Stimulated activated effector memory CD8-positive, alpha-beta T cell treated with anti-CD3 and anti-CD28 coated beads, Interleukin-12 subunit alpha, Interleukin-12 subunit beta, amount 100 ng/mL, for 72 hours (primary cell): Measurements from ENCODE around the gene PGC.
"Not testable (repeated sequence)": the region's sequence is repeated elsewhere in the genome, so short reads cannot be mapped to it uniquely, and the experiment has no call there.

Source experiments
- ATAC-seq: fragments of 150-1000 bp; cut with Tn5 transposase; 2 replicates; pipeline ENCODE4 v1.10.0; 2021
- DNase-seq, 2 donors: peaks; one replicate each; pipeline ENCODE4 v3.0.0; 2021 to 2022; ENCODE audit warnings: low spot score in 2 of 2
- H3K27ac Mint-ChIP-seq: one replicate; pipeline ENCODE4 v1.8.0; 2022; ENCODE audit warnings: mild to moderate bottlenecking, mixed read lengths
- H3K36me3 Mint-ChIP-seq: one replicate; pipeline ENCODE4 v1.8.0; 2022; ENCODE audit warnings: mild to moderate bottlenecking, mixed read lengths
- H3K4me1 Mint-ChIP-seq: one replicate; pipeline ENCODE4 v1.8.0; 2022; ENCODE audit warnings: mixed read lengths
- H3K4me3 Mint-ChIP-seq: one replicate; pipeline ENCODE4 v1.8.0; 2022; ENCODE audit warnings: mild to moderate bottlenecking, mixed read lengths
- H3K9me3 Mint-ChIP-seq: one replicate; pipeline ENCODE4 v1.8.0; 2022; ENCODE audit warnings: mixed read lengths

The PGC gene

DNA sequence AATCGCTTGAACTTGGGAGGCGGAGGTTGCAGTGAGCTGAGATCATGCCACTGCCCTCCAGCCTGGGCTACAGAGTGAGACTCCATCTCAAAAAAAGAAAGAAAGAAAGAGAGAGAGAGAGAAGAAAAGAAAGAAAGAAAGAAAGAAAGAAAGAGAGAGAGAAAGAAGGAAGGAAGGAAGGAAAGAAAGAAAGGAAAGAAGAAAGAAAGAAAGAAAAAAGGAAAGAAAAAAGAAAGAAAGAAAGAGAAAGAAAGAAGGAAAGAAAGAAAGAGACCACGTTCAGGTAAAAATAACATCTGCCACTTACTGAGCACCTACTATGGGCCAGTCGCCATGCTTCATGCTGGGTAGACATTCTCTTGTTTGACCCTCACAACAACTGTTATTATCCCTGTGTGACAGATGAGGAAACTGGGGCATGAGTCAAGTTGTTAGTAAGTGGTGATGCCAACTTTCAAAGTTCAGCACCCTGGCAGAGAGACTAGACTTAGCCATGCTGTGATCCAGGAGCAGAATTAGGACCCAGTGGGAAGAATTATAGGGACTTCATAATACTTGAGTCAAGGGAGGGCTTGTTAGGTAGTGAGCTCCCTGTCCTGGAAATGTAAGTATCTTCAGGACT is 19.0 kb upstream of the PGC start:
- H3K27ac Mint-ChIP-seq, result peak overlapping the region; percentile 72
- not testable (repeated sequence) for H3K36me3 Mint-ChIP-seq, H3K9me3 Mint-ChIP-seq, H3K4me3 Mint-ChIP-seq, ATAC-seq, H3K4me1 Mint-ChIP-seq, DNase-seq

GRCh38 chr6:41763470-41763869 is 16.3 kb upstream of the PGC start:
- no peaks in the 10 kb centered on the region for H3K36me3 Mint-ChIP-seq
- no peak overlapping the region for H3K4me3 Mint-ChIP-seq
- H3K4me1 Mint-ChIP-seq, result peaks cover 6% of the 10 kb centered on the region
- no peaks in the 10 kb centered on the region for H3K9me3 Mint-ChIP-seq
- DNase-seq (no peak), ATAC-seq (no peak)
- H3K27ac Mint-ChIP-seq, result no peak overlapping the region

- ATAC-seq (no peak), DNase-seq (no peak)
- H3K9me3 Mint-ChIP-seq, result no peaks in the 10 kb centered on the region
- H3K27ac Mint-ChIP-seq, result no peak overlapping the region
- no peak overlapping the region for H3K4me3 Mint-ChIP-seq
- H3K36me3 Mint-ChIP-seq, result no peaks in the 10 kb centered on the region
- no peaks in the 10 kb centered on the region for H3K4me1 Mint-ChIP-seq
Measured at GRCh38 chr6:41759905-41760579, 12.8 kb upstream of the PGC start.

- Mint-ChIP-seq H3K27ac (no peak overlapping the region), H3K36me3 (no peaks in the 10 kb centered on the region), H3K4me1 (no peaks in the 10 kb centered on the region), H3K9me3 (no peaks in the 10 kb centered on the region), H3K4me3 (no peak overlapping the region)
- DNase-seq, result no peak
- ATAC-seq, result no peak
Measured at GRCh38 chr6:41759106-41759904, 12.1 kb upstream of the PGC start.

DNA sequence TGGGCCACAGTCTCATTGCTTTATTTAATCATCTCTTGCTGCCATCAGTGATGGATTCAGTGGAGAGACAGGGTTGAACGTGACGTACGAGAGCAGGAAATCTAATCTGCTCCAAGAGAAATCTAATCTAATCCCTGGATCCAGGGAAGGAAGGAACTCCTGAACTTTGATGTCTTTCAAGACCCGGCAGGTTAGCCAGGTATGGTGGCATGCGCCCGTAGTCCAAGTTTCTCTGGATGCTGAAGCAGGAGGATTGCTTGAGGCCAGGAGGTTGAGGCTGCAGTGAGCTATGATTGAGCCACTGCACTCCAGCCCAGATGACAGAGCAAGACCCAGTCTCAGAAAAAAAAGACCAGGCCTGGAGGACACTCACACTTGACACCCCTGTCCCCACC is 11.4 kb upstream of the PGC start:
- Mint-ChIP-seq H3K4me3 (no peak overlapping the region), H3K4me1 (no peaks in the 10 kb centered on the region), H3K9me3 (no peaks in the 10 kb centered on the region), H3K27ac (no peak overlapping the region), H3K36me3 (no peaks in the 10 kb centered on the region)
- DNase-seq (no peak), ATAC-seq (no peak)

DNA sequence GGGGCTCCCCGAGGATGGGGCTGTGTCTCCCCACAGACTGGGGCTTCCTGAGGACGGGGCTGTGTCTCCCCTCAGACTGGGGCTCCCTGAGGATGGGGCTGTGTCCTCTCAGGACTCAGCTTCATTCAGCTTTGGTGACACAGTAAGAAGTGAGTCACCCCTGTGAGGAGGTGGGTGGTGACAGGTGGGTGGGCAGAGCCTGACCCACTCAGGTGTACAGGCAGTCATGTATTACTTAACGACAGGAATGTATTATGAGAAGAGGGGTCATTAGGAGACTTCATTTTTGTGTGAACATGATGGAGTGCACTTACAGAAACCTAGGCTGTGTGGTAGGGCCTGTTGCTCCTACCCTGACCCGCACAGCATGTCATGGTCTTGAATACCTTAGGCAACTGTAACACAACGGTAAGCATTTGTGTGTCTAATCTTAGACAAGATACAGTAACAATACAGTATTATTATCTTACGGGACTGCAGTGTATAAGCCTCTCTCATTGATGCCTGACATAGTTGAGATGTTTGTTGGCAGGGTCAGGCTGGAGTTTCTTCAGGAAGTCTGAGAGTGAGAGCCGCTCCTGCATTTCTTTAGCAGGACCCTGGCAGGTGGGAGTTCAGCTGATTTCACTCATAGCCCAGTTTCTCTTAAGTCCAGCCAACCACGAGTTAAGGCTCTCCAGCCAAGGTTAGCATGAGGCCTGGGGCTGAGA is 10.9 kb upstream of the PGC start:
- DNase-seq (no peak), ATAC-seq (peak; percentile 35)
- no peaks in the 10 kb centered on the region for H3K4me1 Mint-ChIP-seq
- H3K36me3 Mint-ChIP-seq, result no peaks in the 10 kb centered on the region
- no peaks in the 10 kb centered on the region for H3K9me3 Mint-ChIP-seq
- H3K27ac Mint-ChIP-seq, result no peak overlapping the region
- H3K4me3 Mint-ChIP-seq, result no peak overlapping the region

DNA sequence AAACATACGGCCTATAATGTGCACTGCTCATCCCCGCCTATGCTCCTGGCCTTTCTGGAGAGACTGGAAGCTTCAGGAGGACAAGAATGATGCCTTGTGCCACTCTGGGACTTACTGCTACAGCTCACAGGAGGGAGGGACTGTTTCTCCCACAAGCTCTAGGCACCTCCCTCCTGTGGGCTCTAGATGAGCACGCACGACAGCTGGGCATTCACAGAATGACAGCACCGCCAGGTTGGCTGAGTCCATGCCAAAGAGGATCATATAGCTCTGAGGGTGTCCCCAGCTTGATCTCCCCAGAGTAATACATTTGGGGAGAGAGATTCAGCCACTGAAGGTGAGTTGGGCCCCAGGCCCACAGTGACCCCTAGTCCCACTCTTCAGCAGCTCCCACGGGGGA is 10.1 kb upstream of the PGC start:
- Mint-ChIP-seq H3K9me3 (no peaks in the 10 kb centered on the region), H3K4me3 (no peak overlapping the region), H3K27ac (peak overlapping the region; percentile 40), H3K4me1 (no peaks in the 10 kb centered on the region), H3K36me3 (no peaks in the 10 kb centered on the region)
- DNase-seq (no peak), ATAC-seq (no peak)

- H3K27ac Mint-ChIP-seq, result no peak overlapping the region
- no peaks in the 10 kb centered on the region for H3K36me3 Mint-ChIP-seq
- no peaks in the 10 kb centered on the region for H3K4me1 Mint-ChIP-seq
- H3K9me3 Mint-ChIP-seq, result no peaks in the 10 kb centered on the region
- H3K4me3 Mint-ChIP-seq, result no peak overlapping the region
- no peak for ATAC-seq
- no peak for DNase-seq
Measured at GRCh38 chr6:41756354-41756753, 9.2 kb upstream of the PGC start.

DNA sequence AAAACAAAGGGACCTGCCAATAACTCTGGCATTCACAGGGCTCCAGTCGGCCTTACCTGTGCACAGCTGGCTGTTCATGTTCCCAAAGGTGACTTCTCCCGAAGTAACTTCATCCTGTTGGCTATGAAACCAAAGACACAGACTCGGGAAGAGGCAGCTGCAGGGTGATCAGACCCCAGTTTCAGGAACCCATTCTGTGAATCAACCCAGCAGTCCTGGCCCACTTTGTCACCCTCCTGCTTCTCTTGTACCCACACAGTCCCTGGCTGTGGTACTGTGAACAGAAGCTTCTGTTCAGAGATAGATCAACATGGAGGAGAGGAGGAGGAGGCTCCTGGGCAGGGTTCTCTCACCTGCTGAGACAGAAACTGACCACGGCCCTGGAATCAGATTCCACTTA is 8.7 kb upstream of the PGC start:
- H3K9me3 Mint-ChIP-seq, result no peaks in the 10 kb centered on the region
- H3K4me3 Mint-ChIP-seq, result no peak overlapping the region
- no peak for ATAC-seq
- DNase-seq, result no peak
- no peak overlapping the region for H3K27ac Mint-ChIP-seq
- H3K4me1 Mint-ChIP-seq, result no peaks in the 10 kb centered on the region
- no peaks in the 10 kb centered on the region for H3K36me3 Mint-ChIP-seq

DNA sequence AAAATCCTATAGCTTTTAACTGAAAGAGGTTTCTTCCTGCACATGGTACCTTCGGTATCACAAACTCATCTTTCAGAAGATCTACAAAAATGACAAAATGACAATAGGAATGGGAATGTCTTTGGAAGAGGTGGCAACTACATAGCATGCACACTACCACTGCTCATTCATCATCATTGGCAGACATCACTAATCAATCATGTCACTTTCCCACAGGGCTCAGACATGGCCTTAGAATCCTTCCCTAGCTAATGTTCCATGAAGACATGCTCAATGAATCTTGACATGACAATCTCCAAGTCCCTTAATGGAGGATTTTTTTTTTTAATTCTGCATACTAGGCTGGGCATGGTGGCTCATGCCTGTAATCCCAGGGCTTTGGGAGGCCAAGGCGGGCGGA is 3.2 kb upstream of the PGC start:
- Mint-ChIP-seq H3K27ac (no peak overlapping the region), H3K36me3 (no peaks in the 10 kb centered on the region), H3K4me1 (no peaks in the 10 kb centered on the region), H3K9me3 (no peaks in the 10 kb centered on the region), H3K4me3 (no peak overlapping the region)
- DNase-seq (no peak), ATAC-seq (no peak)

DNA sequence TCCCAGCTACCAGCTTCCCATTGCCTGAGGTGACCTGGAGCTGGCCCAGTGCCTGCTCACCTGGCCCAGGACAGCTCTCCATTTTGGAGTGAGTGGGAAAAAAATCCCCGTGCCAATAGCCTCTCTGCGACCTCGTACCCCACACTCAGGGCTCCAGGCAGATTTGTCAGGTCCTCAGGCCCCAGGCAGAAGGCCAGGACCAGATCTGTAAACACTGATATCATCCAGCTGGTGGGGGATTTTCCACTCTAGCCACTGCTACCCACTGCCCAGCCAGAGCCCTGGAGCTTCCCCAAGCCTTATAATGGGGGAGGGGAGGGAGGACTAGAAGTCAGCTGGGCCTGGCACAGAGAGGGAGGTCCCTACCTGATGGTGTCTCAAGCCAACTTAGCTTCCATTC is 1.3 kb upstream of the PGC start:
- no peak overlapping the region for H3K4me3 Mint-ChIP-seq
- DNase-seq, result no peak

GRCh38 chr6:41748102-41748477 is 893 bp upstream of the PGC start:
- no peak overlapping the region for H3K27ac Mint-ChIP-seq
- H3K4me1 Mint-ChIP-seq, result no peaks in the 10 kb centered on the region
- no peaks in the 10 kb centered on the region for H3K9me3 Mint-ChIP-seq
- no peaks in the 10 kb centered on the region for H3K36me3 Mint-ChIP-seq
- ATAC-seq (no peak), DNase-seq (no peak)
- no peak overlapping the region for H3K4me3 Mint-ChIP-seq

More for the DNA sequence above, 1.3 kb upstream of the PGC start:
- Mint-ChIP-seq H3K36me3 (no peaks in the 10 kb centered on the region), H3K9me3 (no peaks in the 10 kb centered on the region), H3K4me1 (no peaks in the 10 kb centered on the region), H3K27ac (no peak overlapping the region)
- ATAC-seq, result no peak

DNA sequence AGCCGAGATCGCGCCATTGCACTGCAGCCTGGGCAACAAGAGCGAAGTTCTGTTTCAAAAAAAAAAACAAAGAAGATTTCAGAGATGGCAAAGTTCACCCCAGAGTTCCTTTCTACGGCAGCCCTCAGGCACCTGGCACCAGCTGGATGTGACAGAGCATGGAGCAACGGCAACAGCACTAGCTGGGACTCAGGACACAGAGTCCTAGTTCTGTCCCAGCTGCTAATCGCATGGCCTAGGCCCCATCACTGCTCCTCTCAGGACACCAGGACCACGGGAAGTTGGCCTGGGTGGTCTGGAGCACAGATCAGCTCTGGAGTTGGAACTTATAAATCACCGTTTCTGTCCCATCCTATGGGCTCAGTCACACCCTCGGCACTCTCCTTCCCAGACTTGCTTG is 1.1 kb downstream of the PGC start:
- H3K4me1 Mint-ChIP-seq, result no peaks in the 10 kb centered on the region
- no peaks in the 10 kb centered on the region for H3K36me3 Mint-ChIP-seq
- no peak for ATAC-seq
- no peaks in the 10 kb centered on the region for H3K9me3 Mint-ChIP-seq
- no peak for DNase-seq
- H3K27ac Mint-ChIP-seq, result no peak overlapping the region
- H3K4me3 Mint-ChIP-seq, result no peak overlapping the region

DNA sequence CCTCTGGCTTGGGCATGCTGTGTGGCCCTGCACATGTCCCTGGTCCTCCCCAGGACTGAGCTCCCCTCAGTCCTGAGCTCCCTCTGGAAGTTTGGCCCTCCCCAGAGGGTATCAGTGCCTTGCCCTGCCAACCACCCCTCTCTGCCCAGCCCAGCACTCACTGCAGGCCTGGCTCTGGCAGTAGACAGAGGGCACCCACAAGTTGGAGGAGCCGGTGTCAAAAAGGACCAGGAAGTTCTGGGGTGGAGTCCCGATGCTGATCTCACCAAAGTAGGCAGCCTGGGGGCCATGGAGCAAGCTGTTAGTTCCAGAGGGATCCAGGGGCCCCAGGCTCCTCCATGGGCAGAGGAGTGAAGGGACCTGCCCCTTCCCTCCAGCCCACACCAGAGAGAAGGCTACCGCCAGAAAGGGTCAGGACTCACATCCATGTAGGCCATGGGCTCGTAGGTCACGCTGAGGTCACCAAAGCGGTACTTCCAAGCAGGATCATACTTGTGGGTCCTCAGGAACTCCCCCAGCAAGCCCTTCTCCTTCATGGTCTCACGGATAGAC is 2.9 kb downstream of the PGC start:
- DNase-seq (no peak), ATAC-seq (no peak)
- H3K4me3 Mint-ChIP-seq, result no peak overlapping the region
- H3K27ac Mint-ChIP-seq, result no peak overlapping the region
- H3K4me1 Mint-ChIP-seq, result no peaks in the 10 kb centered on the region
- H3K9me3 Mint-ChIP-seq, result no peaks in the 10 kb centered on the region
- H3K36me3 Mint-ChIP-seq, result no peaks in the 10 kb centered on the region

GRCh38 chr6:41743406-41744235 is 3.6 kb downstream of the PGC start:
- H3K36me3 Mint-ChIP-seq, result no peaks in the 10 kb centered on the region
- no peak for ATAC-seq
- H3K9me3 Mint-ChIP-seq, result no peaks in the 10 kb centered on the region
- H3K4me3 Mint-ChIP-seq, result no peak overlapping the region
- H3K4me1 Mint-ChIP-seq, result no peaks in the 10 kb centered on the region
- no peak overlapping the region for H3K27ac Mint-ChIP-seq
- DNase-seq, result no peak
